ENCODE measurements around the gene VAMP3.

The VAMP3 gene

GRCh38 chr1:7778133-7778628, 7.1 kb downstream of the VAMP3 start:
- peaks cover 33% of the 10 kb centered on the region for H3K36me3 ChIP-seq (ENCODE audit: control insufficient read depth, low read length)
- H3K4me1 ChIP-seq (ENCODE audit: control insufficient read depth, low read length) = peaks cover 8% of the 10 kb centered on the region
- H3K9me2 ChIP-seq (replicated peaks; ENCODE audit: control insufficient read depth, low read length) = no peaks in the 10 kb centered on the region
- TF ChIP-seq EZH2phosphoT487 (IDR thresholded peaks at IDR 0.05; ENCODE audit: borderline replicate concordance, low read length) (no peak), CTCF (IDR thresholded peaks at IDR 0.05; ENCODE audit: low read depth, low read length, poor library complexity, severe bottlenecking) (no peak)
- peaks cover 8% of the 10 kb centered on the region for H3F3A ChIP-seq (ENCODE audit: control insufficient read depth, insufficient read depth)
- H4K20me1 ChIP-seq (ENCODE audit: control insufficient read depth, insufficient read depth, low read depth, low read length) = no peaks in the 10 kb centered on the region; the same call in 1 of the 2 replicates
- H3K4me3 ChIP-seq (ENCODE audit: low read length) = no peak overlapping the region
- H3K4me2 ChIP-seq (ENCODE audit: low read length) = no peak overlapping the region
- H3K79me2 ChIP-seq (ENCODE audit: control insufficient read depth, low read length) = peaks cover 9% of the 10 kb centered on the region
- H3K27me3 ChIP-seq (ENCODE audit: control insufficient read depth, low read length) = no peaks in the 10 kb centered on the region
- H3K27ac ChIP-seq (ENCODE audit: low read depth, low read length) = no peak overlapping the region
- H3K9me3 ChIP-seq (ENCODE audit: control insufficient read depth, insufficient read depth, low read length) = no peaks in the 10 kb centered on the region

GRCh38 chr1:7780976-7781375, 9.9 kb downstream of the VAMP3 start:
- H3K9me3 ChIP-seq (ENCODE audit: control insufficient read depth, insufficient read depth, low read length) = no peaks in the 10 kb centered on the region
- H3K4me2 ChIP-seq (ENCODE audit: low read length) = no peak overlapping the region
- no peaks in the 10 kb centered on the region; the same call in 1 of the 2 replicates for H4K20me1 ChIP-seq (ENCODE audit: control insufficient read depth, insufficient read depth, low read depth, low read length)
- H3F3A ChIP-seq (ENCODE audit: control insufficient read depth, insufficient read depth) = peaks cover 8% of the 10 kb centered on the region
- H3K36me3 ChIP-seq (ENCODE audit: control insufficient read depth, low read length) = peaks cover 21% of the 10 kb centered on the region
- no peaks in the 10 kb centered on the region for H3K27me3 ChIP-seq (ENCODE audit: control insufficient read depth, low read length)
- H3K9me2 ChIP-seq (replicated peaks; ENCODE audit: control insufficient read depth, low read length) = no peaks in the 10 kb centered on the region
- peaks cover 8% of the 10 kb centered on the region for H3K4me1 ChIP-seq (ENCODE audit: control insufficient read depth, low read length)
- H3K27ac ChIP-seq (ENCODE audit: low read depth, low read length) = no peak overlapping the region
- H3K4me3 ChIP-seq (ENCODE audit: low read length) = no peak overlapping the region
- TF ChIP-seq CTCF (IDR thresholded peaks at IDR 0.05; ENCODE audit: low read depth, low read length, poor library complexity, severe bottlenecking) (no peak), EZH2phosphoT487 (IDR thresholded peaks at IDR 0.05; ENCODE audit: borderline replicate concordance, low read length) (no peak)
- H3K79me2 ChIP-seq (ENCODE audit: control insufficient read depth, low read length) = no peaks in the 10 kb centered on the region

- H3K4me2 ChIP-seq (ENCODE audit: low read length) = no peak overlapping the region
- no peaks in the 10 kb centered on the region for H3K9me3 ChIP-seq (ENCODE audit: control insufficient read depth, insufficient read depth, low read length)
- no peaks in the 10 kb centered on the region; the same call in 1 of the 2 replicates for H4K20me1 ChIP-seq (ENCODE audit: control insufficient read depth, insufficient read depth, low read depth, low read length)
- no peaks in the 10 kb centered on the region for H3K79me2 ChIP-seq (ENCODE audit: control insufficient read depth, low read length)
- peaks cover 17% of the 10 kb centered on the region for H3K36me3 ChIP-seq (ENCODE audit: control insufficient read depth, low read length)
- H3F3A ChIP-seq (ENCODE audit: control insufficient read depth, insufficient read depth) = peaks cover 8% of the 10 kb centered on the region
- TF ChIP-seq CTCF (IDR thresholded peaks at IDR 0.05; ENCODE audit: low read depth, low read length, poor library complexity, severe bottlenecking) = no peak
- TF ChIP-seq EZH2phosphoT487 (IDR thresholded peaks at IDR 0.05; ENCODE audit: borderline replicate concordance, low read length) = no peak
- H3K9me2 ChIP-seq (replicated peaks; ENCODE audit: control insufficient read depth, low read length) = no peaks in the 10 kb centered on the region
- peaks cover 8% of the 10 kb centered on the region for H3K4me1 ChIP-seq (ENCODE audit: control insufficient read depth, low read length)
- no peak overlapping the region for H3K27ac ChIP-seq (ENCODE audit: low read depth, low read length)
- no peaks in the 10 kb centered on the region for H3K27me3 ChIP-seq (ENCODE audit: control insufficient read depth, low read length)
- H3K4me3 ChIP-seq (ENCODE audit: low read length) = no peak overlapping the region
Observed at GRCh38 chr1:7781501-7781900, 10.4 kb downstream of the VAMP3 start.

All from DOHH2 (cell line).